Activated CD4-positive, alpha-beta memory T cell treated with anti-CD3 and anti-CD28 coated beads for 36 hours (primary cell): ENCODE results near the gene MYL2. TPM values are rescaled to one million over a fixed set of nuclear protein-coding genes. Genes with fewer than 3 reads are reported as not detected.

Experiments
- CTCF ChIA-PET: fragments of 350-600 bp; sonication (Branson Sonifier 250); formaldehyde crosslinking; loops from one replicate; lab custom pipeline; 2021; ENCODE audit warnings: antibody characterized with exemption, inconsistent platforms; lab: Charles Lee
- POLR2A ChIA-PET: fragments of 350-600 bp; sonication (Branson Sonifier 250); formaldehyde crosslinking; loops from one replicate; lab custom pipeline; 2021; ENCODE audit warnings: antibody characterized with exemption; lab: Charles Lee
- DNase-seq: peaks from one replicate; pipeline ENCODE4 v3.0.0-alpha.2; 2020
- H3K27ac Mint-ChIP-seq: one replicate; pipeline ENCODE4 v1.8.0; 2021; ENCODE audit warnings: mixed read lengths
- H3K27me3 Mint-ChIP-seq: one replicate; pipeline ENCODE4 v1.8.0; 2021; ENCODE audit warnings: mixed read lengths
- H3K36me3 Mint-ChIP-seq: one replicate; pipeline ENCODE4 v1.8.0; 2021; ENCODE audit warnings: mixed read lengths
- H3K4me1 Mint-ChIP-seq: one replicate; pipeline ENCODE4 v1.8.0; 2021; ENCODE audit warnings: low read depth, mixed read lengths
- H3K4me3 Mint-ChIP-seq: one replicate; pipeline ENCODE4 v1.8.0; 2021; ENCODE audit warnings: mild to moderate bottlenecking, mixed read lengths
- H3K9me3 Mint-ChIP-seq: one replicate; pipeline ENCODE4 v1.8.0; 2021; ENCODE audit warnings: mixed read lengths
- intact Hi-C: fragments of 100-400 bp; cut with micrococcal nuclease; formaldehyde crosslinking; loops from one replicate; pipeline ENCODE4 v1.15.1; 2023
- total RNA-seq, 2 experiments: library from RNA; stranded (reverse); gene quantifications; one replicate each; pipeline ENCODE4 v1.2.3, GENCODE V29; 2021

MYL2 gene
- total RNA-seq, 2 experiments from 2014 or later, result not detected

GRCh38 chr12:110880651-110881050 lies 39.7 kb downstream of the MYL2 start:
- H3K27me3 Mint-ChIP-seq, result peaks cover 5% of the 10 kb centered on the region
- CTCF ChIA-PET, result no interaction called here
- POLR2A ChIA-PET, result no interaction called here
- no peak overlapping the region for H3K4me3 Mint-ChIP-seq
- intact Hi-C loops, result no loop called here
- H3K36me3 Mint-ChIP-seq, result no peaks in the 10 kb centered on the region
- H3K27ac Mint-ChIP-seq, result no peak overlapping the region
- no peak for DNase-seq
- H3K9me3 Mint-ChIP-seq, result no peaks in the 10 kb centered on the region
- no peaks in the 10 kb centered on the region for H3K4me1 Mint-ChIP-seq

DNA sequence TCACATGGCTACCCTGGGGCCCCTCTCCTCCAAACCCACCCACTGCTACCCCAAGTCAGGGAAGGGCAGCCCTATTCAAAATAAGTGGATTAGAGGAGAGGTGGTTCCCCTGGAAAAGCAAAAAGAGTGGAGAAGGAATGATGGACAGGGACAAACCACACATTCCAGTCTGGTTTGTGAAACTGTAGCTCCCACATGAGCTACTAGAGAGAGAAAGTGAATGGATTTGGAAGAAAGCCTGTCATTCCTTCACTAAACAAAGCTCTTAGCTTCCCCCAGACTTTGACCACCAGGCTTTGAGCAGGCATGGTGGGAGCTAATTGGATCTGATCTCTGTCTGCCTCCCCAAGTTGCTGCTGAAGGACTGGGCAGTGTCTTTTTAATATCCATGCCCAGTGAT lies 45.6 kb downstream of the MYL2 start:
- ChIA-PET POLR2A (no interaction called here), CTCF (interaction anchor here (1.0 to 1.1 kb wide), 2 partner anchors 13 to 19 kb away, joined by 3 read pairs; no protein-coding TSS in a partner anchor)
- no peaks in the 10 kb centered on the region for H3K36me3 Mint-ChIP-seq
- peaks cover 7% of the 10 kb centered on the region for H3K27me3 Mint-ChIP-seq
- H3K27ac Mint-ChIP-seq, result no peak overlapping the region
- intact Hi-C loops, result no loop called here
- H3K4me1 Mint-ChIP-seq, result no peaks in the 10 kb centered on the region
- H3K9me3 Mint-ChIP-seq, result no peaks in the 10 kb centered on the region
- H3K4me3 Mint-ChIP-seq, result no peak overlapping the region
- no peak for DNase-seq

DNA sequence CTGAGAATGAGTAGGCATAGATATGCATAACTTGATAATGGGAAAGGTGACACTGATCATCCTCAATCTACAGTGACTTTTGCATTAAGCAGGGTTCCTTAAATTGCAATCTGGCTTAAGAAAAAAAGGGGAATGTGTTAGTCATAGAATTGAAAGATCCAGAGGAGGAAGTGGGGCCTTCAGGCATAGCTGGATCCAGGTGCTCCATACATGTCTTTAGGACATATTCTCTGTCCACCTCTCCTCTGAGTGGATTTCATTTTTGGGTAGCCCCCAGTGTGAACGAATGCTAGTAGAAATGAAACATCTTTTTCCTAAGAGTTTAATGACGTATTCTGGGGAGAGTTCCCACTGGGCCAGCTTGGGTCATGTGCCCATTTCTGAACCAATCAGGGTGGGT lies 46.0 kb downstream of the MYL2 start:
- no peaks in the 10 kb centered on the region for H3K9me3 Mint-ChIP-seq
- intact Hi-C loops, result no loop called here
- H3K36me3 Mint-ChIP-seq, result no peaks in the 10 kb centered on the region
- ChIA-PET CTCF (interaction anchor here (1.0 to 1.1 kb wide), 2 partner anchors 13 to 19 kb away, joined by 3 read pairs; no protein-coding TSS in a partner anchor), POLR2A (no interaction called here)
- peaks cover 7% of the 10 kb centered on the region for H3K27me3 Mint-ChIP-seq
- H3K4me3 Mint-ChIP-seq, result no peak overlapping the region
- H3K4me1 Mint-ChIP-seq, result no peaks in the 10 kb centered on the region
- H3K27ac Mint-ChIP-seq, result no peak overlapping the region
- no peak for DNase-seq

GRCh38 chr12:110872100-110872499 lies 48.3 kb downstream of the MYL2 start:
- Mint-ChIP-seq H3K27ac (no peak overlapping the region), H3K36me3 (no peaks in the 10 kb centered on the region), H3K4me3 (no peak overlapping the region), H3K27me3 (peaks cover 2% of the 10 kb centered on the region), H3K4me1 (no peaks in the 10 kb centered on the region), H3K9me3 (no peaks in the 10 kb centered on the region)
- ChIA-PET POLR2A (no interaction called here), CTCF (no interaction called here)
- intact Hi-C loops, result no loop called here
- no peak for DNase-seq

DNA sequence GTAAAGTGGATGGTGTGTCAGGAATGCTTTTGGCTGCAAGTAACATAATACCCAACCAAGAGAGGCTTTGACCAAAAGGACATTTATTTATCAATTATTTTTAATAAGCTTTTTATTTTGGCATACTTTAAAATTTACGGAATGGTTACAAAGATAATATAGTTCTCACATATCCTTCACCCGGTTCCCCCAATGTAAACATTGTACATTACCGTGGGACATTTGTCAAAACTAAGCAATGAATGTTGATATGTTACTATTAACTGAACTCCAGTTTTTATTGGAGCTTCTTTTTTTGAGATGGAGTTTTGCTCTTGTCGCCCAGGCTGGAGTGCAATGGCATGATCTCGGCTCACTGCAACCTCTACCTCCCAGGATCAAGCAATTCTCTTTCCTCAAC lies 50.6 kb downstream of the MYL2 start:
- H3K36me3 Mint-ChIP-seq, result no peaks in the 10 kb centered on the region
- peaks cover 2% of the 10 kb centered on the region for H3K27me3 Mint-ChIP-seq
- POLR2A ChIA-PET, result no interaction called here
- no peaks in the 10 kb centered on the region for H3K4me1 Mint-ChIP-seq
- no peak overlapping the region for H3K27ac Mint-ChIP-seq
- CTCF ChIA-PET, result no interaction called here
- no peaks in the 10 kb centered on the region for H3K9me3 Mint-ChIP-seq
- H3K4me3 Mint-ChIP-seq, result no peak overlapping the region
- intact Hi-C loops, result no loop called here
- no peak for DNase-seq

DNA sequence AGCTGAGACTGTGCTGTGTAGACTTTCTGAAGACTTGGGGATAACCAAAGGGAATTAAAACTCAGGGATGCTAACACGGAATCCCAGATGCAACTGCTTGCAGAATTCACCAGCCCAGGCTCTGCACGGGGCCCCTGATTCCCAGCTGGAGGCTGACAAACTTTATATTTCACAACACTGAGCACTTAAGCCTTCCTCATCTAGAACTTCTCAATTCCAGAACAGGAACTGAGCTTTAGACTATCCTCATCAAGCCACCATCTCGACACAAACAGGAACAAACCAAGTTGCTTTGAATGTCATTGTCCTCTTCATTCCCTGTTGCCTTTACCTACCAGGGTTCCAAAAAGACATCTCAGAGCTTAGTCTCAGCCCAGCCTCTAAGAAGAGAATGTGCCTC lies 51.4 kb downstream of the MYL2 start:
- Mint-ChIP-seq H3K27me3 (peaks cover 2% of the 10 kb centered on the region), H3K36me3 (no peaks in the 10 kb centered on the region), H3K4me3 (no peak overlapping the region), H3K9me3 (no peaks in the 10 kb centered on the region), H3K27ac (no peak overlapping the region), H3K4me1 (no peaks in the 10 kb centered on the region)
- CTCF ChIA-PET, result interaction anchor here (0.6 kb wide), 1 partner anchor 21 kb away, joined by 3 read pairs; no protein-coding TSS in a partner anchor
- POLR2A ChIA-PET, result no interaction called here
- intact Hi-C loops, result no loop called here
- DNase-seq, result no peak

DNA sequence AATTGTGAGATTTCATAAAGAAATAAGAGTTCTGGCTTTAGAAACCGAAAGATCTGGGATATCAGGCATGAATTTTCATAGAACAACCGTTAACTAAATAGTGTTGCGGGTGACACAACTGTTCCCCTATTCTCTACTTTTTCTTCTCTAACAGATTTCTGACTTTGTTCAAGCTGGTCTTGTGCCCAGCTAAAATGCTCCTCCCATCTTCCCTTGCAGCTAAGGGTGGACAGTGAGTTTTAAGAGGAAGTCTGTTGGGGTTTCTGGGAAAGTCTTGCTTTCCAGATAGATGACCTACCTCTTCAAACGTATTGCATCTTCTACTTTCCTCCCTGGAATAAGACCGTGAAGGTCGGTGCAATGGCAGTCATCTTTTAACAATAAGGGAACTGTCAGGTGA lies 54.9 kb downstream of the MYL2 start:
- Mint-ChIP-seq H3K4me1 (peaks cover 2% of the 10 kb centered on the region), H3K4me3 (no peak overlapping the region), H3K9me3 (no peaks in the 10 kb centered on the region), H3K27me3 (no peaks in the 10 kb centered on the region), H3K27ac (no peak overlapping the region), H3K36me3 (no peaks in the 10 kb centered on the region)
- ChIA-PET POLR2A (no interaction called here), CTCF (no interaction called here)
- no peak for DNase-seq
- intact Hi-C loops, result no loop called here

DNA sequence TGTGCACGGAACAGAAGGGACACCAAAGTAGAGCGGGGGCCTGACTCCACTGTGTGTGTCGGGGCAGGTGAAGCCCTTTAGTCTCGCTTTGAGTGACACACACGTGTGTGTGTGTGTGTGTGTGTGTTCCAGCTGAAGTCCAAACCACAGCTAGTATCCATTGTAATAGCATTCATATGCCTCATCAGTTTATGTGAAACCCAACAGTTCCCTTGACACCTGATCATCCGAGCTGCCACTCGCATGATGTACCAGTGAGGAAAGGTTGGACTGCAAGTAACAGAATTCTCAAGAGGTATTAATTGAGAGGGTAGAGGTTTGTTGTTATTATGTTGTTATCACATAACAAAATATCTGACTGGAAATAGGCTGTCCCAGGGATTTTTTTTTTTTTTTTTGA lies 57.2 kb downstream of the MYL2 start:
- H3K36me3 Mint-ChIP-seq, result no peaks in the 10 kb centered on the region
- no peaks in the 10 kb centered on the region for H3K27me3 Mint-ChIP-seq
- no peak for DNase-seq
- ChIA-PET POLR2A (no interaction called here), CTCF (interaction anchor here (0.6 kb wide), 1 partner anchor 25 kb away, joined by 3 read pairs; no protein-coding TSS in a partner anchor)
- intact Hi-C loops, result no loop called here
- no peaks in the 10 kb centered on the region for H3K9me3 Mint-ChIP-seq
- peaks cover 2% of the 10 kb centered on the region for H3K4me1 Mint-ChIP-seq
- no peak overlapping the region for H3K27ac Mint-ChIP-seq
- no peak overlapping the region for H3K4me3 Mint-ChIP-seq

GRCh38 chr12:110862329-110862728 lies 58.0 kb downstream of the MYL2 start:
- H3K4me1 Mint-ChIP-seq, result peaks cover 2% of the 10 kb centered on the region
- no peaks in the 10 kb centered on the region for H3K9me3 Mint-ChIP-seq
- no peak overlapping the region for H3K4me3 Mint-ChIP-seq
- CTCF ChIA-PET, result no interaction called here
- H3K36me3 Mint-ChIP-seq, result no peaks in the 10 kb centered on the region
- POLR2A ChIA-PET, result no interaction called here
- H3K27me3 Mint-ChIP-seq, result no peaks in the 10 kb centered on the region
- intact Hi-C loops, result no loop called here
- no peak for DNase-seq
- H3K27ac Mint-ChIP-seq, result no peak overlapping the region

DNA sequence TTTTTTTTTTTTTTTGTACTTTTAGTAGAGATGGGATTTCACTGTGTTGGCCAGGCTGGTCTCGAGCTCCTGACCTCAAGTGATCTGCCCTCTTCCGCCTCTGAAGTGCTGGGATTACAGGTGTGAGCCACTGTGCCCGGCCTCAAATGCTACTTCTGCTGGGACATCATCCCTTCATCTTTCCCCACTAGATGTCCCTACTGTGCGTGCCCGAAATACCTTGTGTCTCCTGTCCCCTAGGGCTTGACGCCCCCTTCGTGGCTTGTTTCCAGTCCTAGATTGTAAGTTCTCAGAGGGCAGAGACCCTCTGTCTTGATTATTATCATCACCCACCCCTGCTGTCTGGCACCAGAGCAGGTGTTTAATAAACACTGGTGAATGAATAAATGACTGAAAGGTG lies 58.6 kb downstream of the MYL2 start:
- Mint-ChIP-seq H3K4me3 (no peak overlapping the region), H3K36me3 (no peaks in the 10 kb centered on the region), H3K9me3 (no peaks in the 10 kb centered on the region), H3K27ac (no peak overlapping the region), H3K27me3 (no peaks in the 10 kb centered on the region), H3K4me1 (peaks cover 2% of the 10 kb centered on the region)
- POLR2A ChIA-PET, result no interaction called here
- no peak for DNase-seq
- CTCF ChIA-PET, result no interaction called here
- intact Hi-C loops, result no loop called here

Other genes with a start within 250 kb of the MYL2 start
- gene HVCN1, start 231.5 kb downstream of the MYL2 start, total RNA-seq, result 1 to 10 TPM; 4.0 to 4.1 TPM
- gene PPP1CC, start 177.7 kb downstream of the MYL2 start, total RNA-seq, result 100 to 1,000 TPM; 334 to 343 TPM
- not detected for gene CCDC63, start 73.6 kb downstream of the MYL2 start, total RNA-seq
- gene CUX2, start 113.6 kb upstream of the MYL2 start, total RNA-seq, result under 1 TPM in 1 of 2 experiments, not detected in 1; 0.02 TPM